Activated B cell treated with CpG ODN at 0.5 μM for 24 hours (primary cell): ENCODE measurements around the gene LBHD1. TPM values are rescaled to one million over a fixed set of nuclear protein-coding genes. Genes with fewer than 3 reads are reported as not detected.

Experiments
- ATAC-seq: fragments of 200-7000 bp; cut with Tn5 transposase; one replicate; pipeline ENCODE4 v1.10.0; 2021; ENCODE audit warnings: low read depth, mild to moderate bottlenecking, moderate library complexity
- CTCF ChIA-PET: fragments of 350-600 bp; sonication (Branson Sonifier 250); formaldehyde crosslinking; loops from one replicate; lab custom pipeline; 2021; ENCODE audit warnings: antibody characterized with exemption; lab: Charles Lee
- POLR2A ChIA-PET: fragments of 350-600 bp; sonication (Branson Sonifier 250); formaldehyde crosslinking; loops from one replicate; lab custom pipeline; 2021; ENCODE audit warnings: antibody characterized with exemption; lab: Charles Lee
- DNase-seq: peaks from one replicate; pipeline ENCODE4 v3.0.0; 2022
- H3K27ac Mint-ChIP-seq: one replicate; pipeline ENCODE4 v1.8.0; 2020; ENCODE audit warnings: mixed read lengths
- H3K27me3 Mint-ChIP-seq: one replicate; pipeline ENCODE4 v1.8.0; 2021; ENCODE audit warnings: mixed read lengths
- H3K36me3 Mint-ChIP-seq: one replicate; pipeline ENCODE4 v1.8.0; 2021; ENCODE audit warnings: low read depth, mixed read lengths
- H3K4me1 Mint-ChIP-seq: one replicate; pipeline ENCODE4 v1.8.0; 2021; ENCODE audit warnings: mixed read lengths
- H3K4me3 Mint-ChIP-seq: one replicate; pipeline ENCODE4 v1.8.0; 2020; ENCODE audit warnings: mild to moderate bottlenecking, mixed read lengths
- H3K9me3 Mint-ChIP-seq: one replicate; pipeline ENCODE4 v1.8.0; 2020; ENCODE audit warnings: mixed read lengths
- CTCF ChIP-seq: fragments of 200-600 bp; IDR thresholded peaks from one replicate; pipeline ENCODE4 v1.8.0; 2022; ENCODE audit warnings: antibody characterized with exemption, mild to moderate bottlenecking
- intact Hi-C: fragments of 100-400 bp; cut with micrococcal nuclease; formaldehyde crosslinking; loops from one replicate; pipeline ENCODE4 v1.15.1; 2024
- total RNA-seq: library from RNA; stranded (reverse); gene quantifications from 2 replicates; pipeline ENCODE4 v1.2.3, GENCODE V29; 2022

Gene LBHD1
- total RNA-seq = 19.1 and 24.9 TPM in 2 replicates

- TF ChIP-seq CTCF = no peak
- Mint-ChIP-seq H3K4me3 (peak within 1 kb of the TSS; percentile 100), H3K27ac (peak within 1 kb of the TSS; percentile 98), H3K9me3 (no peaks in the 10 kb centered on the region), H3K27me3 (no peaks in the 10 kb centered on the region), H3K36me3 (peaks cover 48% of the 10 kb centered on the region), H3K4me1 (peaks cover 62% of the 10 kb centered on the region)
- intact Hi-C loops = loop anchor here (1.0 to 5.0 kb wide), 4 partner anchors 8 to 171 kb away; partner anchors contain the start of genes INTS5, TTC9C and UBXN1
- ATAC-seq = peak; percentile 82
- peak; percentile 61 for DNase-seq
- CTCF ChIA-PET = interaction anchor here (0.7 to 1.1 kb wide), 3 partner anchors 12 to 209 kb away, joined by 3 read pairs; partner anchors contain the start of gene SLC3A2
- POLR2A ChIA-PET = interaction anchor here (0.6 to 12.8 kb wide), 42 partner anchors 9 to 704 kb away, joined by 3 to 400 read pairs (median 5); partner anchors contain the start of genes B3GAT3, BSCL2, EEF1G and FTH1
Observed at GRCh38 chr11:62671608-62672389, at the start of gene LBHD1, which contains the start of gene UQCC3. LBHD1 (minus strand) TSS chr11:62672267; CDS start chr11:62670031, 2,236 bp downstream. UQCC3 (plus strand) TSS chr11:62671673; CDS start chr11:62671746, 73 bp downstream.

DNA sequence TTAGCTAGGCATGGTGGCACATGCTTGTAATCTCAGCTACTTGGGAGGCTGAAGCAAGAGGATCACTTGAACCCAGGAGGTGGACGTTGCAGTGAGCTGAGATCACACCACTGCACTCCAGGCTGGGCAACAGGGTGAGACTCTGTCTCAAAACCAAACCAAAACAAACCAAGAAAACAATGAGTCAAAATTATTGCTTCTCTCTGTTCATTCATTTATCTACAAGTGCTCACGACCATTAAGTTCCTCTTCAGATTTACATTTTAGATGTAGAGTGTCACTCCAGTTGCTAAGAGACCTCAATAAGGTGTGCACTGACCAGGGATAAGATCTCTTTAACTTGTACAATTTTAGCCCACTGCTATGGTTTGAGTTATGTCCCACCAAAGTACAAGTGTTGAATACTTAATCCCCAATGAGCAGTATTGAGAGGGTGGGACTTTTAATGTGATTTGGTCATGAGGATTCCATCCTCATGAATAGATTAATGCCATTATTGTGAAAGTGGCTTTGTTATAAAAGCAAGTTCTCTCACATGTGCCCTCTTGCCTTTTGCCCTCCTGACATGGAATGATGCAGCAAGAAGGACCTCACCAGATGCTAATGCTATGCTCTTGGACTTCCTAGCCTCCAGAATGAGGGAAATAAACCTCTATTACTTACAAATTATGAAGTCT, 47.4 kb upstream of the LBHD1 start:
- no peak for TF ChIP-seq CTCF
- Mint-ChIP-seq H3K27ac (no peak overlapping the region), H3K36me3 (peaks cover 98% of the 10 kb centered on the region), H3K9me3 (no peaks in the 10 kb centered on the region), H3K4me1 (peaks cover 17% of the 10 kb centered on the region), H3K4me3 (no peak overlapping the region), H3K27me3 (no peaks in the 10 kb centered on the region)
- intact Hi-C loops = no loop called here
- ChIA-PET POLR2A (interaction anchor here (0.7 to 1.6 kb wide), 4 partner anchors 8 to 112 kb away, joined by 3 to 5 read pairs (median 4); partner anchors contain the start of genes GANAB, HNRNPUL2 and STX5), CTCF (no interaction called here)
- no peak for DNase-seq
- ATAC-seq = no peak

- Mint-ChIP-seq H3K27ac (no peak overlapping the region), H3K27me3 (no peaks in the 10 kb centered on the region), H3K4me3 (no peak overlapping the region), H3K4me1 (peaks cover 20% of the 10 kb centered on the region), H3K9me3 (no peaks in the 10 kb centered on the region), H3K36me3 (peaks cover 94% of the 10 kb centered on the region)
- ATAC-seq (no peak), DNase-seq (no peak)
- no peak for TF ChIP-seq CTCF
- ChIA-PET CTCF (no interaction called here), POLR2A (interaction anchor here (1.8 kb wide), 1 partner anchor 10 kb away, joined by 6 read pairs; the partner anchor contains the start of gene HNRNPUL2)
- intact Hi-C loops = no loop called here
Observed at GRCh38 chr11:62716816-62717215, 44.7 kb upstream of the LBHD1 start.

GRCh38 chr11:62716206-62716605, 44.1 kb upstream of the LBHD1 start:
- intact Hi-C loops = no loop called here
- Mint-ChIP-seq H3K4me3 (no peak overlapping the region), H3K9me3 (no peaks in the 10 kb centered on the region), H3K27me3 (no peaks in the 10 kb centered on the region), H3K36me3 (peaks cover 92% of the 10 kb centered on the region), H3K27ac (no peak overlapping the region), H3K4me1 (peaks cover 20% of the 10 kb centered on the region)
- TF ChIP-seq CTCF = no peak
- ChIA-PET CTCF (no interaction called here), POLR2A (interaction anchor here (0.5 to 0.8 kb wide), 4 partner anchors 10 to 43 kb away, joined by 3 to 10 read pairs (median 4); partner anchors contain the start of genes HNRNPUL2 and TTC9C)
- ATAC-seq (no peak), DNase-seq (no peak)
